ENCODE data around the gene IRX2. TPM values are rescaled to one million over a fixed set of nuclear protein-coding genes. Genes with fewer than 3 reads are reported as not detected.

IRX2 gene
- total RNA-seq, 2 experiments from 2014 or later, result not detected

DNA sequence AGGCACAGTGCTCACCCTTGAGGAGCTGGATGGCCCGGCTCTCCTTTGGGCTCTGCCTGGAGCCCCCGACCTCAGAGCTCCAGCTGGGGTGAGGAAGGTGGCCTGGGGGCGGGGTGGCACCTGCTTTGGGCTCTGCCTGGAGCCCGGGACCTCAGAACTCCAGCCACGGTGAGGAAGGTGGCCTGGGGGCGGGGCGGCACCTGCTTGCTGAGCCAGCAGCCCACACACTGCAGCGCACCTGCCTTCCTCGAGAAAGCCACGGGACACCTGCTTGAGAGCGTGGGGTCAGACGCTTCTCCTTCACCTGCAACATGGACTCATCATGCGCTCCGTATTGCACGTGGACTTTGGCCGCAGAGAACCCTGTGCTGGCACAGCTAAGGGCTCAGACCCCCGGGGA is 51.8 kb downstream of the IRX2 start:
- ChIA-PET POLR2A (no interaction called here), CTCF (no interaction called here)

- CTCF ChIA-PET, result no interaction called here
- POLR2A ChIA-PET, result no interaction called here
Measured at GRCh38 chr5:2699231-2699630, 52.2 kb downstream of the IRX2 start.

GRCh38 chr5:2698581-2698980 is 52.9 kb downstream of the IRX2 start:
- CTCF ChIA-PET, result no interaction called here
- POLR2A ChIA-PET, result no interaction called here

GRCh38 chr5:2697446-2698200 is 53.9 kb downstream of the IRX2 start:
- ChIA-PET POLR2A (no interaction called here), CTCF (no interaction called here)

DNA sequence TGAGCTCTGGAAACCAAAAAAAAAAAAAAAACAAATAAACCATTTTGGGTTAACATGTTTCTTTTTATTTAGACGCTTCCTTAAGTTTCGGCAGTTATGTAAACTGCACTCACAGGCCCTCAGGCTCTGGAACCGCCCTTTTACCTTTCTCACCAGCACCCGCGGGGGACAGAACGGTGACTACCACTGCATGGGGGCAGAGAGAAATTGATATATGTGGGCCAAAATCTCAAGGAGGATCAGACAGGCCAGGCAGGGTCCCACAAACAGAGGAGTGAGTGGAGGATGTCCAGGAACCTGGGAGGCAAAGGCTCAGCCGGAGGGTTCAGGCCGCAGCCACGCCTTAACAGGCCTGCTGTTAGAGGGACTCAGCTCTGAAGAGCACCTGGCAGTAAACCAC is 54.4 kb downstream of the IRX2 start:
- CTCF ChIA-PET, result no interaction called here
- POLR2A ChIA-PET, result no interaction called here

Measured in activated CD8-positive, alpha-beta memory T cell treated with anti-CD3 and anti-CD28 coated beads for 36 hours (primary cell).